DMS114 treated with DMSO at 0.1 percent for 48 hours (cell line): ENCODE measurements around the gene RAB6C.
A peak's percentile ranks its signal among the peaks of the same experiment; 100 is the strongest.
"Not testable (repeated sequence)": the region's sequence is repeated elsewhere in the genome, so short reads cannot be mapped to it uniquely, and the experiment has no call there.

Experiments
- DNase-seq: peaks from one replicate; lab custom pipeline; 2025; ENCODE audit not compliant: unreplicated experiment; lab: John Stamatoyannopoulos, UW

Gene RAB6C

DNA sequence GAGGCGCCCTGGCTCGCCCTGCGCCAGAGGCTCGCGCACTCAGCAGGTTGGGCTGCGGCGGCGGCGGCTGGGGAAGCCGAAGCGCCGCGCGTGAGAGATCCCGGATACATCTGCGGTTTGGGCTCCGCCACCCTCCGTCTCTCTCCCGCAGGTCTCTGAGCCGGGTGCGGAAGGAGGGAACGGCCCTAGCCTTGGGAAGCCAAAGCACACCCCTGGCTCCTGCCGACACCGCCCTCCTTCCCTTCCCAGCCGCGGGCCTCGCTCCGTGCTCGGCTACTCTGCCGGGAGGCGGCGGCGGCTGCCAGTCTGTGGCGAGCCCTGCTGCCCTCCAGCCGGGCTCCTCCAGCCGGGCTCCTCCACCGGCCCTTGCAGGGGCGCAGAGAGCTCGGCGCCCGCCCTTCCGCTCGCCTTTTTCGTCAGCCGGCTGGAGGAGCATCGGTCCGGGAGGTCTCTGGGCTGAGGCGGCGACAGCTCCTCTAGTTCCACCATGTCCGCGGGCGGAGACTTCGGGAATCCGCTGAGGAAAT is at the start of gene RAB6C:
RAB6C (plus strand) TSS at position 38 of the 527 bp plus-strand sequence; CDS start at position 488, 450 bp downstream.
- DNase-seq: not testable (repeated sequence)

DNA sequence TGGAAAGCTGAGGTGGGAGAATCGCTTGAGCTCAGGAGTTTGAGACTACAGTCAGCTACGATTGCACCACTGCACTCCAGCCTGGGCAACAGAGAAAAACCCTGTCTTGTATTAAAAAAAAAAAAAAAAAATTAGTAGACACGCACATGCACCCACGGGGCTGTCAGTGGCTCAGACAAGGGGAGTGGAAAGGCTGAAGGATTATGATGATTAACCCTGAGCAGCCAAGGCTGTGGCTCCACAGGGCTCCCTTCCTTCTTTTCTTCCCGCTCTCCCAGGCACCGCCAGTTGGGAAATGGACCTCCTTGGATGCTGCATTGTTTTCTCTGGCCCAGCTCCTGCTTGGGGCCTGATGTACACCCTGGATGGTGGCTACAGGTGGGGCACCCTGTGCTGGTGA is 49.0 kb upstream of the RAB6C start:
- DNase-seq: no peak

DNA sequence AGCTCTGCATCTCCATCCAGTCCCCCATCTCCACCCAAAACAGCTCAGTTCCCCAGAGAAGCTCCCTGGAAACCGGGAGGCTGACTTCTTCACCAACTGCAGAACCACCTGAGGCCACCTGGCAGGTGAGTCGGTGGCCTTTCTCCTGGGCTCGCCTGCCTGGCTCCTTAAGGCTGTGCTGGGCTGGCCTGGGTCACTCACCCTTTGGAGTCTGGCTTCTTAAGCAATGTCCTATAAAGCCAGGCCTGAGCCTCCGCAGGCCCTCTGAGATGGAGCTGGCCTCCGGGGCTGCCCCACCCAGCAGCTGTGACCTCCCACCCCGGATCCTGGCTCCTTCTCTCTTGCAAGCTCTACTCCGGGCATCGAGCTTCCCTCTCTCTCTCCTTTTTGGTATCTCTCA is 46.1 kb upstream of the RAB6C start:
- not testable (repeated sequence) for DNase-seq

DNA sequence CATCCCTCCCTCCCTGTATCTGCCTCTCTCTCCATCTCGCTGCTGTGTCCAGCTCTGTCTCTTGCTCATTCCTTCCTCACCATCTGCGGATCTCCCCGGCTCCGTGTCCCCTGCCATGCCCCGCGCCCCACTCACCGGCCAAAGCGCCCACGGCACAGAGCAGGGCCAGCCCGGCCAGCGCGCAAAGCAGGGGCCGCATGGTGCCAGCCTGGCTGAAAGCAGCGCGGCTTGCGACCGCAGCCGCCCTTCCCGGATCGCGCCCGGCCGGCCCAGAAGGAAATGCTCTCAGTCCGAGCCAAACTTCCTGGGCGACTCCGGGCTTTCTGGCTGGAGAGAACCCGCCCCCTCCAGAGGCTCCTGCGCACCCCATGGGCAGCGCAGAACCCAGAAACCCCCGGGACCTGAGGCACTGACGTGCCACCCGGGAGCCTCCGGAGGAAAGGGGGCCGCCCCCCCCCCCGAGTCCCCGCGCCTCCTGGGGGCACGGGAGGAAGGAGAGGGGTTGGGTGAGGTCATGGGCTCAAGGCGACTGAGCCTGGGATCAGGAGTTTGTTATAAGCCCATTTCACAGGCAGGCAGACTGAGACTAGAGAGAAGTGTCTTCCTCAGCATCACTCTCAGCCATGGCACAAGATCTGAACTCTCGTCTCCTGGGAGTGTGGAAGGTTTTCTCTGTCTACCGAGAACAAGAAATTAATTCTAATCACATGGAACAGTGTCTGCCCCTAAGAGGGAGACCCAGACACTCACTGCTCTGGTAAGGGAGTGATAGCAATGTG is 45.2 kb upstream of the RAB6C start:
- no peak for DNase-seq

DNA sequence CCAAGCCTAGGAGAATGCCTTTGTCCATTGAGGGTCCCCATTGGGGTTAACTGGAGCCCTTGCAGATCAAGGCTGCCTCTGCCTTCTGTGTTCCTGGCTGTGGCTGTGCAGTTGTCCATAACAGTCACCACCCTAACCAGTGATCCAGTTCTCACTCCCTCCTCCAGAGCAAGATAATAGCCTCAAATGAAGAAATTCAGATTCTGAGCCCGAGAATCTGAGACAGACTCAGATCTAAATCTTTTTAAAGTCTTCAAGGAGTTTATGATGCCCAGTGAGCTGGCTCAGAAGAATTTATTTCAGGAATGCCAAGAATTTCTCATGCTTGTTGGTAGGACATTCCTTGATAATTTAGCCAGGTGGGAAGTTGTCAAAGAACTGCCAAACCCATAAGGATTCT is 44.3 kb upstream of the RAB6C start:
- no peak for DNase-seq

DNA sequence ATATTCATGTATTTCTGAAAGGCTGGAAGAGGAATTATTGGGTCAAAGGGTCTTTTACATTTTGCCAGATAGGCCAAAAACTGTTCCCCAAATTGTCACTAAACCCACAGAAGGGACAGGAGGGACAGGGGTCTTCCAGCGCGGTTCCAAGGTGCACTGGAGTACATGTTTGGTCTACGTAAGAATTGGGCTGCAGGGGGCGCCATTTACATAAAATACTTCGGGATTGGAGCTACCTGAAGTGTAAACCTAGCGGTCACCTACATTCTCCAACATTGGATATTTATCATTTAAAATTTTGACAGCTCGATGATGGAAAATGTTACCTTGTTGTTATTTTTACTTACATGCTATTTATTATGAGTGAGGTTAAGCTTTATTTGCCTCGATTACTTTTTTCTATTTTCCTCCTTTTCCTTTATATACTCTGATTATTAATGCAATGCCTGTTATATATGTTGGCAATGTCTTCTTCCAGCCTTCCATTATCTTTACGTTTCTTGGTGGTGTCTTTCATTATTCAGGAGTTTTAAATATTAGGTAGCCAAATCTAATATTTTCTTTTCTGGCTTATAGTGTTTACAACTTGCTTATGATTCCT is 43.0 kb upstream of the RAB6C start:
- peak; percentile 43 for DNase-seq

DNA sequence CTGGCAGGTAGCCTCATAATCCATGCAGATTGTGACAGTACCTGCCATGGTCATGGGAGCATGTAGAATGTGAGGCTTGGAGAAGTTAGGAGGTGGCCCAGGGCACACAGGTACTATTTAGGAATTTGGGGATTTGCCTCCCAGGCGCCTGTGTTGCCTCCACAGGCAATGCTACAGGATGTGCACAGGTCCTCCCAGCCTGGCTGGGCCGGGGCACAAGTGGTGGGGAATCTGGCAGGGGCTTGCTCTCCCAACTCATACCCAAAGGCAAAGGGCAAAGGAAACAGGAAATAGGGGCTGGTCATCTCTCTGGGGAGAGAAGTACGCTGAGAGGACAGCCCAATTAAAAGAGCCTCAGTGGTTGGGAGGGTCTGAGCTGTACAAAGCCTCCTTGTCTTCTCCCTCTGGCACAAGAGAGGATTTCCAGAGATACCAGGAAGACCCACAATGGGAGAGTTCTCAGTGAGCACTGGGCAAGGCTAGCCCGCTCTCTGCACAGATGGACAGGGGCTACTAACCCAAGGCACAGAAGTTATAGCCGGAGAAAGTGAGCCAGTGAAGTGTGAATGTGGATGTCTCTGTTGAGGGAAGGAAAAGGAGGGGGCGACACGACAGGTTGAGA is 40.5 kb upstream of the RAB6C start:
- DNase-seq: not testable (repeated sequence)

DNA sequence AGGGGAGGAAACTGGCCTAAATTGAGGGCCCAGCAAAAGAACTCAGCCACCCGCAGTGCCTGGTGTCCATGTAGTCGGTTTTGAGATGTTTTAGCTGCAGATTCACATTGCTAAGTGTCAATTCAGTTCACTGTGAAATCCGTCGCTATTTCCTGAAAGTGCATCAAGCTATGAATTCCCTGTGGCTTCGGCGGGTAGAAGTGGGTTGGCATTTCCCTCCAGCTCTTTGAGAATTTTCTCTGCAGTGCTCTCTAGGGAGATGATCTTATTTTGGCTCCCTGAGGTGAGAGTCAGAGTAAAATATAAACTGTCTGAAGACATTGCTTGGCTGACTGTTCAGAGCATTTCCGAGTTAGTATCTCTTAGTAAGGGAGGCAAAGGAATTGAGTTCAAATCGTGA is 36.0 kb upstream of the RAB6C start:
- not testable (repeated sequence) for DNase-seq

DNA sequence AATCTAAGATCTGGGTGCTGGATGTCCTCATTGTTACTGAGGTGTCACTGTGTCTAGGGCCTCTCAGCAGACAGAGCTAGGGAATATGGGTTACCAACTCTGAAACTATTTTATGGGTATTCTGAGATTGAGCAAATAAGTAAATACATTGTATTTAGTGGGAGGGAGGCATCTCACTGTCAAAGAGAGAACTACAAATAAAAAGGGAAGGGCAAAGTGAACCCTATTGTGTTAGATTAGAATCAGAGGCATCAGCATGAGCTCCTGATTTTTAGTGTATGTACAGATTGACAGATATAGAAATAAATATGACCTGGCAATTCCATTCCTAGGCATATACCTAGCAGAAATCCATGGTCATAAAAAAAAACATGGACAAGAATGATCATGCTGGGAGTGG is 33.9 kb upstream of the RAB6C start:
- DNase-seq: no peak

DNA sequence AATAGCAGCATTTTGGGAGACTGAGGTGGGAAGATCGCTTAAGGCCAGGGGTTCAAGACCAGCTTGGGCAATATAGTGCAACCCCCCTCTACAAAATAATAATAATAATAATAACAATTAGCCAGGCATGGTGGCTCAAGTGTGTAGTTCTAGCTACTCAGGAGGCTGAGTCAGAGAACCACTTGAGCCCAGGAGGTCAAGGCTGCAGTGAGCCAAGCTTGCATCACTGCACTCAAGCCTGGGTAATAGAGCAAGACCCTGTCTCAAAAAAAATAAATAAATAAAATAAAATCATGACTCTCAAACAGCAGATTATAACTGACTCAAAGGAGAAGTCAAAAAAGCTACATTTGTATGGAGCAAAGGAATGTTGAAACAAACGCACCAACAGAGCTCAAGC is 31.8 kb upstream of the RAB6C start:
- DNase-seq: not testable (repeated sequence)

DNA sequence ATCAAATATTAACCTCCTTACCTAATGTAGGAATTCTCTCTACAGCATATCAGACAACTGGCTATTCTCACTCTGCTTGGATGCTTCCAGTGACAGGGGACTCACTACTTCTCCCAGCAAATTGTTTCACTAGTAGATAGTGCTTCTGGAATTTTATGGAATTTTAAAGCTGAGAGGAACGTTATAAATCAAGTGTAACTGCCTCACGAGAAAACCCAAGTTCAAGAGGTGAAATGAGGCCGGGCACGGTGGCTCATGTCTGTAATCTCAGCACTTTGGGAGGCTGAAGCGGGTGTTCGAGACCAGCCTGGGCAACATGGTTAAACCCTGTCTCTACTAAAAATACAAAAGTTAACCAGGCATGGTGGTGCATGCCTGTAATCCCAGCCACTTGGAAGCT is 23.3 kb upstream of the RAB6C start:
- not testable (repeated sequence) for DNase-seq

DNA sequence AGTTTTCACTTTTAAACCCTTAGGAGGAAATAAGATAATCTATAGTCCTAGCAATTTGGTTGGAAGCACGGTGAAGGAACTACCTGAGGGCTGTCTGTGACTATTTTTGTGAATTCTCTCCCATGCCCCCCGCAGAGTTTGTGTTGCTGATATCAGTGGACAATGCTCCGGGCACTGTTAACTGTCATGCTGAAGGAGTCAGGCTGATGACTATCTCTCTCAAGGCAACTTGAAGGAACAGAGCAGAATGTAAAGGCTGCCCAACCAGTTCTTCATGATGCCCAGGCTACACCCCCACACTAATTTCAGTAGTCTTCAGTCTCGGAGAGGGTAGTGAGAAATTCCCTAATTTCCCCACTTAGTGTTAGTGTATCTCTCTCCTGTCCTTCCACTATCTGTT is 21.6 kb upstream of the RAB6C start:
- no peak for DNase-seq

DNA sequence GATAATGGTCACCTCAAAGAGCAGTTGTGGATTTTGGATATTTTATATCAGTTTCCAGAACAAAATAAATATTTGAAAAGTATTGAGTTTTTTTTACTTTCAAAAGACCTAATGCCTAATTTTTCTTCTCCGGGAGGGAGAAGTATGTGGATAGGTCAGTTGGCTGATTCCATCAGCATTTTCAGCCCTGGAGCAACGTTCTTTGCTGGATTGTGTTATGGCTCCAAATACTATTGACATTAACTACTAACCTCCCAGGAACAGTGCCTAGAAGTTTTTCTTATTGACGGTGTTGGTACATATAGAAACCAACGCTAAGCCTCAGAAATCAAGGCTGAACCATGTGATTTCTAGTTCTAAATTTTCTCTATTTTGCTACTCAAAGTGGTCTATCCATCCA is 20.7 kb upstream of the RAB6C start:
- not testable (repeated sequence) for DNase-seq

DNA sequence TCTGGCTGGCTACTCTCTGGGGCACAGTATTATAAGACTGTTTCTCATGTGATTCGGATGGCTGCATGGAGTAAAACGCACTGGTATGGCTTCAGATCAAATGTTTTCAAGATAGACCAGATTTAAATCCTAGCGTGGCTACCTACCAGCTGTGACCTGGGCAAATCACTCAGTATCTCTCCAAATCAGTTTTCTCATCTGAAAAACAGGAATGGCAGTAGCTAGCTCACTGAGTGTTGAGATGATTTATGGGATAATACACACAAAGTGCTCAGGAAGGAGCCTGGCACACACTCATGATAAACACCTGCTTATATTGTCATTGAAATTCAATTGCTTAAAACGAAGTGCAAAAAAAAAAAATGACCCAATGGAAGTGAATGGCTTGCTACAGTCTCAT is 10.9 kb upstream of the RAB6C start:
- not testable (repeated sequence) for DNase-seq

DNA sequence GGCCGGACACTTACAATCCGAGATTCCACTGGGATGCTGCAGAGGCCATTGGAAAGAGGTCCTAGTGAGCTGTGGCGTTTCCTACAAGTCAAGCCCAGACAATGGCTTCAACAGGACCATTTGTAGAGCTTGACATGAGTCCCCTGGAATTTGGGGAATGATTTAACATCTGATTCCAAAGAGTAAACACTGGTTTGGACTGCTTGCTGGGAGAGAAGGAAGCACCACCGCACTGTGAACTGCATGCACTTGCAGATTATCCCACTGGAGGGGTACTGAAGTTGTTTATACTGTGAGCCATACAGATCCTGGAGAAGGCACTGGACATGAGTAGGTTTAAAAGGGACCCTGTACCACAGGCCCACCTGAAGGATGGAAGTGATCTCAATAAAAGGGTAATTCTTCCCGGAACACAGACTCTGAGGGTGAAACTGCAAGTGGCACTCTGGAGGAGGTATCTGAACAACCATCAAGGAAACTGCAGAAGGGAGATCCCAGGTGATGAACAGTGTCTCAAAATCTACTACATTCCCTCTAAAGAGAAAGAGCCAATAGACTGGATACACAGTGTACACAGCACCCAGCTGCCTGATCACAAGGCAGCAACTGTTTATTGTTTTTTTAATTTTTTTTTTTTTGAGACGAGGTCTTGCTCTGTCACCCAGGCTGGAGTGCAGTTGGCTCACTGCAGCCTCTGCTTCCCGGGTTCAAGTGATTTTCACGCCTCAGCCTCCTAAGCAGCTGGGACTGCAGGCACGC is 4.3 kb upstream of the RAB6C start:
- DNase-seq: no peak

DNA sequence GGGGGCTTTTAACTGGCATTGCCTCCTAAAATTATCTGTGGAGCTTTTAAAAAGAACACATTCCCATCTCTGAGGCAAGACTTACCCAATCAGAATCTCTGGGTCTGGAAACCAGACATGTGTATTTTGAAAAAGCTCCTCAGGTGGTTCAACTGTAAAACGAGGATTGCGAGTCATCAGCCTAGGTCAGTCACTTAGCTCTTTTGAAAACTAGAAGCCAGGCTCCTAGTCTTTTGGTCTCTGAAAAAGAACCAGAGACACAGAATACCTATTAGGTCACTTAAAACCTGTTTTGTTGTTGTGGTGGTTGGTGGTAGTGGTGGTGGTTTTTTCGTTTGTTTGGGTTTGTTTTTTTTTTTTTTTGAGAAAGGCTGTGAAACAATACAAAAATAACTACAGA is 2.5 kb upstream of the RAB6C start:
- not testable (repeated sequence) for DNase-seq

DNA sequence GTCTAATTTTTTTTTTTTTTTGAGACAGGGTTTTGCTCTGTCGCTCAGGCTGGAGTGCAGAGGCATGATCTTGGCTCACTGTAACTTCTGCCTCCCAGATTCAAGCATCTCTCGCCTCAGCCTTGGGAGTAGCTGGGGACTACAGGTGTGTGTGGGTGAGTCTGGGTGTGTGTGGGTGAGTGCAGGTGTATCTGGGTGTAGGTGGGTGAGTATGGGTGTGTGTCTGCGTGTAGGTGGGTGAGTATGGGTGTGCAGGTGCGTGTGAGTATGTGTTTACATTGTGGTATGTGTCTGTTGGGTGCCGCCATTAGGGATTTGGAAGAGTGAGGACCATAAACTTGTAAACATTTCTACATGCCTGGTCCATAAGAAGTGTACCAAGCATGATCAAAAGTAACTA is 1.5 kb upstream of the RAB6C start:
- DNase-seq: no peak

DNA sequence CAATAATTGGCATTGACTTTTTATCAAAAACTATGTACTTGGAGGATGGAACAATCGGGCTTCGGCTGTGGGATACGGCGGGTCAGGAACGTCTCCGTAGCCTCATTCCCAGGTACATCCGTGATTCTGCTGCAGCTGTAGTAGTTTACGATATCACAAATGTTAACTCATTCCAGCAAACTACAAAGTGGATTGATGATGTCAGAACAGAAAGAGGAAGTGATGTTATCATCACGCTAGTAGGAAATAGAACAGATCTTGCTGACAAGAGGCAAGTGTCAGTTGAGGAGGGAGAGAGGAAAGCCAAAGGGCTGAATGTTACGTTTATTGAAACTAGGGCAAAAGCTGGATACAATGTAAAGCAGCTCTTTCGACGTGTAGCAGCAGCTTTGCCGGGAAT is 780 bp downstream of the RAB6C start:
- not testable (repeated sequence) for DNase-seq

DNA sequence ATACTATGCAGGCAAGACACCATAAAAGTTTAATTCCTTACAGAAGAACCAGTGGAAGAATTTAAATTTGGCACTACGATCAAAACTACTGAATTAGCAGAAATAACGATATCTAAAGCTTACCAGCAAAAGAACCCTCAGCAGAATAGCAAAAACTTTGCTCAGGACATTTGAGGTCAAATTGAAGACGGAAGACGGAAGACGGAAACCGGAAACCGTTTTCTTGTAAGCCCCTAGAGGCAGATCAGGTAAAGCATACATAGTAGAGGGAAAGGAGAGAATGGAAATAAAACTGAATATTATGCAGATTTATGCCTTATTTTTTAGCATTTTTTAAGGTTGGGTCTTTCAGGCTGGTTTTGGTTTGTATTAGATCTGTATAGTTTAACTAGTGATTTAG is 2.2 kb downstream of the RAB6C start:
- DNase-seq: not testable (repeated sequence)

DNA sequence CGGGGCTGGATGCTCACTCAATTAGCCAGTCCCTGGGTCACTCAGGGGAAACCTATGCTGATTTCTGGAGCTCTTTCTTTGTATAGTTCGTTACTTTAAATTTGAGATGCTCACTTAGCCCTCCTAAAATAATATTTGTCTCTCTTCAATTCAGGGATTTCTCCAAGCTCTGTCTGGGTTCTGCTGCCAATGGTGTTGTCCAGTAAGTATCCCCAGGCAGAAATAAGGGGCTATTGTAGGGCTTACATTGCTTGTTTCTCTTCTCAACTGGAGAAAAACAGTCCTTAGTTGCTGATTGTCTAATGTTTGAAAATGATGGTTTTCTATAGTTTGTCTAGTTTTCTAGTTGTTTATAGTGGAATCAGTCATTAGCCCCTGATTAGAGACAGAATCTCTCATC is 5.0 kb downstream of the RAB6C start:
- no peak for DNase-seq

DNA sequence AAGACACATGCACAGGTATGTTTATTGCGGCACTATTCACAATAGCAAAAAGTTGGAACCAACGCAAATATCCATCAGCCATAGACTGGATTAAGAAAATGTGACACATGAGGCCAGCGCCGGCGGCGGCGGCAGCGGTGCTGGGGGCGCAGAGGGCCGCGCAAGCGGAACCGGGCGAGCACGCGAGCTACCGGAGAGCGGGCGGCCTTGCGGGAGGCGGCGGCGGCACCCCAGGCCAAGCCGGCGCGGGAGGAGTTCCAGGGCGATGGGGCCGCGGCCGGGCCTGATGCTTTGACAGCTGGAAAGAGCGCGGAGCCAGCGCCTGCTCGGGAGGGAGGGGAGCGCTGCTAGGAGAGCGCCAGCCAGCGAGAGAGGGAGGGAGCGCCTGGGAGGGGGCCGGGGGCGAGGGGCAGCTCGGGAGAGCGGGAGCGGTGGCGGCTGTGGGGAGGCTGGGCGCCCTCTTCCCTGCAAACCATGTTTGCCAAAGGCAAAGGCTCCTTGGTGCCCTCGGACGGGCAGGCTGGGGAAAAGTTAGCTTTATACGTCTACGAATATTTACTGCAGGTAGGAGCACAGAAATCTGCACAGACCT is 13.0 kb downstream of the RAB6C start:
- not testable (repeated sequence) for DNase-seq
